WTC11 (cell line): ENCODE data around the gene GAB2. TPM values are rescaled to one million over a fixed set of nuclear protein-coding genes. Genes with fewer than 3 reads are reported as not detected.
"Not testable (repeated sequence)": the region's sequence is repeated elsewhere in the genome, so short reads cannot be mapped to it uniquely, and the experiment has no call there.

Experiments used
- ATAC-seq: fragments of 200-7000 bp; cut with Tn5 transposase; 2 replicates; pipeline ENCODE4 v1.10.0; 2021; ENCODE audit warnings: mild to moderate bottlenecking, moderate library complexity
- CTCF ChIA-PET: fragments of 300-600 bp; sonication (Branson Sonifier 250); formaldehyde crosslinking; loops from one replicate; lab custom pipeline; 2021; ENCODE audit warnings: antibody characterized with exemption; lab: Charles Lee
- POLR2A ChIA-PET: fragments of 350-600 bp; sonication (Branson Sonifier 250); formaldehyde crosslinking; loops from one replicate; lab custom pipeline; 2021; ENCODE audit warnings: antibody characterized with exemption; lab: Charles Lee
- DNase-seq: peaks from one replicate; pipeline ENCODE4 v3.0.0; 2021; ENCODE audit warnings: low spot score
- H3K27ac Mint-ChIP-seq: 2 replicates; pipeline ENCODE4 v1.8.0; 2021; ENCODE audit warnings: mixed read lengths
- H3K27me3 Mint-ChIP-seq: 2 replicates; pipeline ENCODE4 v1.8.0; 2021; ENCODE audit warnings: low read depth, mild to moderate bottlenecking, moderate library complexity, mixed read lengths
- H3K36me3 Mint-ChIP-seq: 2 replicates; pipeline ENCODE4 v1.8.0; 2021; ENCODE audit warnings: mixed read lengths
- H3K4me1 Mint-ChIP-seq: 2 replicates; pipeline ENCODE4 v1.8.0; 2022; ENCODE audit warnings: mixed read lengths
- H3K4me3 Mint-ChIP-seq: 2 replicates; pipeline ENCODE4 v1.8.0; 2021; ENCODE audit warnings: mild to moderate bottlenecking, moderate library complexity, mixed read lengths
- H3K9me3 Mint-ChIP-seq: 2 replicates; pipeline ENCODE4 v1.8.0; 2021; ENCODE audit warnings: mixed read lengths
- AR ChIP-seq: fragments of 250-450 bp; sonication (Bioruptor Pico); IDR thresholded peaks from 2 replicates; pipeline ENCODE4 v1.9.0; 2021; ENCODE audit warnings: mild to moderate bottlenecking
- ATF6 ChIP-seq: sonication (generic); formaldehyde crosslinking; IDR thresholded peaks from 2 replicates; pipeline ENCODE4 v1.8.1; 2023; ENCODE audit warnings: mild to moderate bottlenecking, missing genetic modification reagents
- ETV6 ChIP-seq: sonication (generic); formaldehyde crosslinking; IDR thresholded peaks from 2 replicates; pipeline ENCODE4 v1.8.1; 2022; ENCODE audit warnings: mild to moderate bottlenecking, missing genetic modification reagents
- FOXP1 ChIP-seq: sonication (generic); formaldehyde crosslinking; IDR thresholded peaks from 2 replicates; pipeline ENCODE4 v1.8.0; 2022; ENCODE audit warnings: missing genetic modification reagents, mild to moderate bottlenecking, moderate library complexity, borderline replicate concordance
- GRHL2 ChIP-seq: fragments of 250-450 bp; sonication (Bioruptor Pico); IDR thresholded peaks from 2 replicates; pipeline ENCODE4 v1.8.0; 2022; ENCODE audit warnings: mild to moderate bottlenecking, moderate library complexity; ENCODE audit not compliant: insufficient replicate concordance, severe bottlenecking
- JAZF1 ChIP-seq: fragments of 250-450 bp; sonication (Bioruptor Pico); IDR thresholded peaks from 2 replicates; pipeline ENCODE4 v1.9.0; 2021; ENCODE audit warnings: moderate library complexity, mild to moderate bottlenecking, inconsistent platforms
- MXD4 ChIP-seq: fragments of 250-450 bp; sonication (Bioruptor Pico); IDR thresholded peaks from 2 replicates; pipeline ENCODE4 v1.8.0; 2021; ENCODE audit warnings: mild to moderate bottlenecking, moderate library complexity, borderline replicate concordance
- NFE2L1 ChIP-seq: sonication (generic); formaldehyde crosslinking; IDR thresholded peaks from 2 replicates; pipeline ENCODE4 v1.8.1; 2023; ENCODE audit warnings: missing genetic modification reagents
- NR3C1 ChIP-seq: sonication (generic); formaldehyde crosslinking; conservative IDR thresholded peaks from 2 replicates; pipeline ENCODE4 v1.8.1; 2023; ENCODE audit warnings: low read depth, mild to moderate bottlenecking, missing genetic modification reagents
- SMAD4 ChIP-seq: sonication (generic); formaldehyde crosslinking; IDR thresholded peaks from 2 replicates; pipeline ENCODE4 v1.8.0; 2022; ENCODE audit warnings: mild to moderate bottlenecking, missing genetic modification reagents
- TCF7 ChIP-seq: sonication (generic); formaldehyde crosslinking; IDR thresholded peaks from 2 replicates; pipeline ENCODE4 v1.8.0; 2022; ENCODE audit warnings: mild to moderate bottlenecking, low read depth, missing genetic modification reagents, moderate library complexity
- TEAD4 ChIP-seq: sonication (generic); formaldehyde crosslinking; IDR thresholded peaks from 2 replicates; pipeline ENCODE4 v1.8.0; 2022; ENCODE audit warnings: mild to moderate bottlenecking, missing genetic modification reagents
- ZMAT4 ChIP-seq: fragments of 250-450 bp; sonication (Bioruptor Pico); IDR thresholded peaks from 2 replicates; pipeline ENCODE4 v1.9.0; 2021; ENCODE audit warnings: mild to moderate bottlenecking
- ZNF138 ChIP-seq: sonication (generic); formaldehyde crosslinking; conservative IDR thresholded peaks from 2 replicates; pipeline ENCODE4 v1.8.1; 2022; ENCODE audit warnings: mild to moderate bottlenecking, moderate library complexity, missing genetic modification reagents
- ZNF219 ChIP-seq: sonication (generic); formaldehyde crosslinking; IDR thresholded peaks from 2 replicates; pipeline ENCODE4 v1.8.0; 2023; ENCODE audit warnings: missing genetic modification reagents, mild to moderate bottlenecking, borderline replicate concordance
- ZNF423 ChIP-seq: fragments of 250-450 bp; sonication (Bioruptor Pico); IDR thresholded peaks from 2 replicates; pipeline ENCODE4 v2.1.2; 2022; ENCODE audit warnings: mild to moderate bottlenecking, moderate library complexity
- total RNA-seq: library from RNA; stranded (reverse); gene quantifications from 3 replicates; pipeline ENCODE4 v1.2.3, GENCODE V29; 2021
- TF ChIP-seq, protein P1 (sequence below): fragments of 250-450 bp; sonication (Bioruptor Pico); IDR thresholded peaks from 2 replicates; pipeline ENCODE4 v2.1.2; 2022; ENCODE audit warnings: mild to moderate bottlenecking, moderate library complexity
- TF ChIP-seq, protein P2 (sequence below): sonication (generic); formaldehyde crosslinking; IDR thresholded peaks from 2 replicates; pipeline ENCODE4 v1.8.0; 2022; ENCODE audit warnings: mild to moderate bottlenecking, missing genetic modification reagents
- TF ChIP-seq, protein P3 (sequence below): sonication (generic); formaldehyde crosslinking; IDR thresholded peaks from 2 replicates; pipeline ENCODE4 v1.8.0; 2022; ENCODE audit warnings: mild to moderate bottlenecking, missing genetic modification reagents

Gene GAB2
- total RNA-seq, 1 experiment from 2014 or later = 10.6 TPM

DNA sequence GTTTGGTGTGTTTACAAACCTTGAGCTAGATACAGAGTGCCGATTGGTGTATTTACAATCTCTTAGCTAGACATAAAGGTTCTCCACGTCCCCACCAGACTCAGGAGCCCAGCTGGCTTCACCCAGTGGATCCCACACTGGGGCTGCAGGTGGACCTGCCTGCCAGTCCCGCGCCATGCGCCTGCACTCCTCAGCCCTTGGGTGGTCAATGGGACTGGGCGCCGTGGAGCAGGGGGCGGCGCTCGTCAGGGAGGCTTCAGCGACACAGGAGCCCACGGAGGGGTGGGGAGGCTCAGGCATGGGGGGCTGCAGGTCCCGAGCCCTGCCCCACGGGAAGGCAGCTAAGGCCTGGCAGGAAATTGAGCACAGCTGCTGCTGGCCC is 47.2 kb upstream of the GAB2 start:
- H3K9me3 Mint-ChIP-seq, ATAC-seq, H3K4me3 Mint-ChIP-seq, POLR2A ChIA-PET, H3K27ac Mint-ChIP-seq, H3K27me3 Mint-ChIP-seq, DNase-seq, H3K4me1 Mint-ChIP-seq: not testable (repeated sequence)
- H3K36me3 Mint-ChIP-seq = peaks cover 43% of the 10 kb centered on the region
- CTCF ChIA-PET = interaction anchor here (1.4 kb wide), 1 partner anchor 100 kb away, joined by 6 read pairs; no protein-coding TSS in a partner anchor

GRCh38 chr11:78460471-78460870 is 42.9 kb upstream of the GAB2 start:
- ChIA-PET POLR2A (no interaction called here), CTCF (no interaction called here)
- Mint-ChIP-seq H3K27me3 (no peaks in the 10 kb centered on the region), H3K27ac (peak overlapping the region; percentile 46), H3K9me3 (peaks cover 3% of the 10 kb centered on the region), H3K36me3 (peaks cover 37% of the 10 kb centered on the region), H3K4me1 (no peaks in the 10 kb centered on the region), H3K4me3 (no peak overlapping the region)
- ATAC-seq (no peak), DNase-seq (no peak)
- TF ChIP-seq JAZF1 (CRISPR knock-in tag) = no peak

DNA sequence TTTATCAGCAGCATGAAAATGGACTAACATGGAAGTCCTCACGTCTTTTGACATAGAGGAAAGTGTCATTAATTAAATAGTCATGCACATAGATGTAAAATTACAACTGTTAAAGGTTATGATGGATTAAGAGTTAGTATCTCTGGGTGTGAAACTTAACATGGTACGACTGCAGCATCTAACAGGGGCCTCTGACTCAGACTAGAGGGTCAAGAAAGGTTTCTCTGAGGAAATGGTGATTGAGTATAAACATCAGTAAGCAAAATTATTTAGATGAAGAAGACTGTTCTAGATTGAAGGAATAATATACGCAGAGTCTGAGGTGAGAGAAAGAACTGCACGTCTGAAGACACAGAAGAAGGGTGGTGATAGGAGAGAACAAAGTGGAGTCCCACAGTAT is 42.1 kb upstream of the GAB2 start:
- DNase-seq (no peak), ATAC-seq (no peak)
- ChIA-PET CTCF (no interaction called here), POLR2A (no interaction called here)
- Mint-ChIP-seq H3K4me1 (no peaks in the 10 kb centered on the region), H3K27me3 (no peaks in the 10 kb centered on the region), H3K36me3 (peaks cover 34% of the 10 kb centered on the region), H3K27ac (peak overlapping the region; percentile 55; the same call in 1 of the 2 replicates), H3K9me3 (no peaks in the 10 kb centered on the region), H3K4me3 (no peak overlapping the region)
- TF ChIP-seq, protein P1, sequence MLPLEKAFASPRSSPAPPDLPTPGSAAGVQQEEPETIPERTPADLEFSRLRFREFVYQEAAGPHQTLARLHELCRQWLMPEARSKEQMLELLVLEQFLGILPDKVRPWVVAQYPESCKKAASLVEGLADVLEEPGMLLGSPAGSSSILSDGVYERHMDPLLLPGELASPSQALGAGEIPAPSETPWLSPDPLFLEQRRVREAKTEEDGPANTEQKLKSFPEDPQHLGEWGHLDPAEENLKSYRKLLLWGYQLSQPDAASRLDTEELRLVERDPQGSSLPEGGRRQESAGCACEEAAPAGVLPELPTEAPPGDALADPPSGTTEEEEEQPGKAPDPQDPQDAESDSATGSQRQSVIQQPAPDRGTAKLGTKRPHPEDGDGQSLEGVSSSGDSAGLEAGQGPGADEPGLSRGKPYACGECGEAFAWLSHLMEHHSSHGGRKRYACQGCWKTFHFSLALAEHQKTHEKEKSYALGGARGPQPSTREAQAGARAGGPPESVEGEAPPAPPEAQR (CRISPR knock-in tag) = no peak
- no peak for TF ChIP-seq GRHL2 (CRISPR knock-in tag)
- no peak for TF ChIP-seq MXD4 (CRISPR knock-in tag)
- TF ChIP-seq ATF6 (CRISPR knock-in tag) = no peak
- no peak for TF ChIP-seq SMAD4 (CRISPR knock-in tag)
- TF ChIP-seq NFE2L1 (CRISPR knock-in tag) = no peak
- no peak for TF ChIP-seq TEAD4 (CRISPR knock-in tag)
- TF ChIP-seq ZMAT4 (CRISPR knock-in tag) = no peak
- TF ChIP-seq, protein P2, sequence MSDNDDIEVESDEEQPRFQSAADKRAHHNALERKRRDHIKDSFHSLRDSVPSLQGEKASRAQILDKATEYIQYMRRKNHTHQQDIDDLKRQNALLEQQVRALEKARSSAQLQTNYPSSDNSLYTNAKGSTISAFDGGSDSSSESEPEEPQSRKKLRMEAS (CRISPR knock-in tag) = no peak
- TF ChIP-seq AR (CRISPR knock-in tag) = no peak
- TF ChIP-seq TCF7 = no peak
- no peak for TF ChIP-seq ETV6 (CRISPR knock-in tag)
- TF ChIP-seq, protein P3, sequence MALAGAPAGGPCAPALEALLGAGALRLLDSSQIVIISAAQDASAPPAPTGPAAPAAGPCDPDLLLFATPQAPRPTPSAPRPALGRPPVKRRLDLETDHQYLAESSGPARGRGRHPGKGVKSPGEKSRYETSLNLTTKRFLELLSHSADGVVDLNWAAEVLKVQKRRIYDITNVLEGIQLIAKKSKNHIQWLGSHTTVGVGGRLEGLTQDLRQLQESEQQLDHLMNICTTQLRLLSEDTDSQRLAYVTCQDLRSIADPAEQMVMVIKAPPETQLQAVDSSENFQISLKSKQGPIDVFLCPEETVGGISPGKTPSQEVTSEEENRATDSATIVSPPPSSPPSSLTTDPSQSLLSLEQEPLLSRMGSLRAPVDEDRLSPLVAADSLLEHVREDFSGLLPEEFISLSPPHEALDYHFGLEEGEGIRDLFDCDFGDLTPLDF (CRISPR knock-in tag) = no peak
- TF ChIP-seq ZNF423 = no peak
- TF ChIP-seq NR3C1 (CRISPR knock-in tag) = no peak
- no peak for TF ChIP-seq FOXP1
- no peak for TF ChIP-seq ZNF138 (CRISPR knock-in tag)
- TF ChIP-seq ZNF219 = no peak
